Activated CD4-positive, alpha-beta T cell treated with anti-CD3 and anti-CD28 coated beads, Interleukin-2, amount 10 ng/mL, durations not matched to agents 7 days and 5 days (primary cell): ENCODE measurements around the gene UCN. TPM values are rescaled to one million over a fixed set of nuclear protein-coding genes. Genes with fewer than 3 reads are reported as not detected.
A peak's percentile ranks its signal among the peaks of the same experiment; 100 is the strongest.
"Not testable (repeated sequence)": the region's sequence is repeated elsewhere in the genome, so short reads cannot be mapped to it uniquely, and the experiment has no call there.

Experiments
- CTCF ChIA-PET: fragments of 350-600 bp; sonication (Branson Sonifier 250); formaldehyde crosslinking; loops from one replicate; lab custom pipeline; 2021; ENCODE audit warnings: antibody characterized with exemption; lab: Charles Lee
- POLR2A ChIA-PET: fragments of 350-600 bp; sonication (Branson Sonifier 250); formaldehyde crosslinking; loops from one replicate; lab custom pipeline; 2021; ENCODE audit warnings: antibody characterized with exemption; lab: Charles Lee
- DNase-seq: peaks from one replicate; pipeline ENCODE4 v3.0.0-alpha.2; 2020
- H3K27ac Mint-ChIP-seq: one replicate; pipeline ENCODE4 v1.8.0; 2021; ENCODE audit warnings: mild to moderate bottlenecking, moderate library complexity, mixed read lengths
- H3K27me3 Mint-ChIP-seq: one replicate; pipeline ENCODE4 v1.8.0; 2021; ENCODE audit warnings: mixed read lengths
- H3K36me3 Mint-ChIP-seq: one replicate; pipeline ENCODE4 v1.8.0; 2021; ENCODE audit warnings: low read depth, mixed read lengths
- H3K4me1 Mint-ChIP-seq: one replicate; pipeline ENCODE4 v1.8.0; 2021; ENCODE audit warnings: mixed read lengths
- H3K4me3 Mint-ChIP-seq: one replicate; pipeline ENCODE4 v1.8.0; 2021; ENCODE audit warnings: mild to moderate bottlenecking, moderate library complexity, mixed read lengths
- H3K9me3 Mint-ChIP-seq: one replicate; pipeline ENCODE4 v1.8.0; 2021; ENCODE audit warnings: mixed read lengths
- total RNA-seq, 2 experiments: library from RNA; stranded (reverse); gene quantifications; one replicate each; pipeline ENCODE4 v1.2.3, GENCODE V29; 2021

The UCN gene
- total RNA-seq: 1 to 10 TPM; 2.3 to 2.8 TPM

GRCh38 chr2:27308359-27308881 is at the start of gene UCN:
Gene UCN (minus strand): TSS chr2:27308445. CDS start chr2:27307895, 550 bp downstream.
- CTCF ChIA-PET: interaction anchor here (1.0 kb wide), 1 partner anchor 14 kb away, joined by 3 read pairs; the partner anchor contains the start of gene MPV17
- POLR2A ChIA-PET: no interaction called here
- H3K4me3 Mint-ChIP-seq: no peak within 1 kb of the TSS

GRCh38 chr2:27356382-27357181 is 48.3 kb upstream of the UCN start, which contains the start of gene GTF3C2:
Gene GTF3C2 (minus strand): TSS chr2:27356764. CDS start chr2:27343554, 13,210 bp downstream.
- ChIA-PET POLR2A (interaction anchor here (0.7 to 1.4 kb wide), 2 partner anchors 13 to 17 kb away, joined by 3 read pairs; partner anchors contain the start of gene EIF2B4), CTCF (interaction anchor here (0.6 to 2.6 kb wide), 6 partner anchors 10 to 327 kb away, joined by 3 to 15 read pairs (median 3); partner anchors contain the start of genes EIF2B4 and NRBP1)
- Mint-ChIP-seq H3K27me3 (no peaks in the 10 kb centered on the region), H3K36me3 (peaks cover 2% of the 10 kb centered on the region), H3K4me1 (peaks cover 51% of the 10 kb centered on the region), H3K27ac (peak within 1 kb of the TSS; percentile 99), H3K9me3 (no peaks in the 10 kb centered on the region), H3K4me3 (peak within 1 kb of the TSS; percentile 94)
- DNase-seq: peak; percentile 95

More at GRCh38 chr2:27308359-27308881, at the start of gene UCN:
- Mint-ChIP-seq H3K4me1 (peaks cover 4% of the 10 kb centered on the region), H3K9me3 (no peaks in the 10 kb centered on the region), H3K27ac (no peak within 1 kb of the TSS), H3K36me3 (peaks cover 19% of the 10 kb centered on the region), H3K27me3 (peaks cover 24% of the 10 kb centered on the region)
- DNase-seq: no peak

- ChIA-PET CTCF (interaction anchor here (0.6 to 2.6 kb wide), 4 partner anchors 13 to 328 kb away, joined by 3 to 15 read pairs (median 3); partner anchors contain the start of genes EIF2B4 and NRBP1), POLR2A (interaction anchor here (0.7 to 1.4 kb wide), 2 partner anchors 14 to 17 kb away, joined by 3 read pairs; partner anchors contain the start of gene EIF2B4)
- H3K27ac Mint-ChIP-seq: peak overlapping the region; percentile 99
- no peaks in the 10 kb centered on the region for H3K27me3 Mint-ChIP-seq
- H3K9me3 Mint-ChIP-seq: no peaks in the 10 kb centered on the region
- peak overlapping the region; percentile 94 for H3K4me3 Mint-ChIP-seq
- peaks cover 54% of the 10 kb centered on the region for H3K4me1 Mint-ChIP-seq
- peaks cover 2% of the 10 kb centered on the region for H3K36me3 Mint-ChIP-seq
- DNase-seq: peak; percentile 64
These were observed 47.8 kb upstream of the UCN start for GRCh38 chr2:27356056-27356381.

GRCh38 chr2:27354597-27354927 is 46.3 kb upstream of the UCN start:
- H3K36me3 Mint-ChIP-seq: peaks cover 5% of the 10 kb centered on the region
- ChIA-PET POLR2A (interaction anchor here (0.6 kb wide), 1 partner anchor 11 kb away, joined by 3 read pairs; no protein-coding TSS in a partner anchor), CTCF (interaction anchor here (0.7 to 1.5 kb wide), 3 partner anchors 10 to 30 kb away, joined by 3 to 8 read pairs (median 3); no protein-coding TSS in a partner anchor)
- DNase-seq: no peak
- no peak overlapping the region for H3K27ac Mint-ChIP-seq
- H3K4me1 Mint-ChIP-seq: peaks cover 58% of the 10 kb centered on the region
- no peaks in the 10 kb centered on the region for H3K9me3 Mint-ChIP-seq
- peak overlapping the region; percentile 94 for H3K4me3 Mint-ChIP-seq
- no peaks in the 10 kb centered on the region for H3K27me3 Mint-ChIP-seq

- H3K27ac Mint-ChIP-seq: no peak overlapping the region
- no peak for DNase-seq
- peak overlapping the region; percentile 39 for H3K4me3 Mint-ChIP-seq
- no peaks in the 10 kb centered on the region for H3K27me3 Mint-ChIP-seq
- peaks cover 58% of the 10 kb centered on the region for H3K4me1 Mint-ChIP-seq
- ChIA-PET CTCF (interaction anchor here (0.6 to 2.1 kb wide), 4 partner anchors 10 to 16 kb away, joined by 3 to 8 read pairs (median 6); partner anchors contain the start of genes EIF2B4 and SNX17), POLR2A (interaction anchor here (0.6 kb wide), 1 partner anchor 10 kb away, joined by 3 read pairs; no protein-coding TSS in a partner anchor)
- H3K9me3 Mint-ChIP-seq: no peaks in the 10 kb centered on the region
- H3K36me3 Mint-ChIP-seq: peaks cover 7% of the 10 kb centered on the region
These were observed 45.7 kb upstream of the UCN start for GRCh38 chr2:27353762-27354596.

GRCh38 chr2:27353386-27353761 is 45.1 kb upstream of the UCN start:
- H3K27ac Mint-ChIP-seq, H3K36me3 Mint-ChIP-seq, H3K27me3 Mint-ChIP-seq, POLR2A ChIA-PET, H3K9me3 Mint-ChIP-seq, H3K4me3 Mint-ChIP-seq, DNase-seq: not testable (repeated sequence)
- H3K4me1 Mint-ChIP-seq: peaks cover 54% of the 10 kb centered on the region
- CTCF ChIA-PET: interaction anchor here (0.6 to 2.1 kb wide), 3 partner anchors 9 to 16 kb away, joined by 4 to 8 read pairs (median 7); partner anchors contain the start of genes EIF2B4 and SNX17

GRCh38 chr2:27351802-27352598 is 43.8 kb upstream of the UCN start:
- DNase-seq: peak; percentile 19
- POLR2A ChIA-PET: no interaction called here
- H3K4me1 Mint-ChIP-seq: peaks cover 45% of the 10 kb centered on the region

GRCh38 chr2:27350106-27350693 is 42.0 kb upstream of the UCN start:
- POLR2A ChIA-PET: no interaction called here
- Mint-ChIP-seq H3K36me3 (peaks cover 10% of the 10 kb centered on the region), H3K27ac (no peak overlapping the region), H3K9me3 (no peaks in the 10 kb centered on the region), H3K27me3 (no peaks in the 10 kb centered on the region), H3K4me3 (no peak overlapping the region), H3K4me1 (peaks cover 34% of the 10 kb centered on the region)
- DNase-seq: no peak
- CTCF ChIA-PET: interaction anchor here (0.7 to 1.4 kb wide), 4 partner anchors 10 to 263 kb away, joined by 3 to 4 read pairs (median 4); no protein-coding TSS in a partner anchor

More at GRCh38 chr2:27351802-27352598, 43.8 kb upstream of the UCN start:
- H3K36me3 Mint-ChIP-seq: peaks cover 10% of the 10 kb centered on the region
- H3K27me3 Mint-ChIP-seq: no peaks in the 10 kb centered on the region
- H3K4me3 Mint-ChIP-seq: no peak overlapping the region
- peak overlapping the region; percentile 34 for H3K27ac Mint-ChIP-seq
- CTCF ChIA-PET: interaction anchor here (0.8 to 2.1 kb wide), 5 partner anchors 8 to 19 kb away, joined by 3 to 7 read pairs (median 3); partner anchors contain the start of genes EIF2B4 and SNX17
- no peaks in the 10 kb centered on the region for H3K9me3 Mint-ChIP-seq

GRCh38 chr2:27347641-27348040 is 39.4 kb upstream of the UCN start:
- peaks cover 21% of the 10 kb centered on the region for H3K4me1 Mint-ChIP-seq

GRCh38 chr2:27336173-27336572 is 27.9 kb upstream of the UCN start:
- H3K4me3 Mint-ChIP-seq: no peak overlapping the region
- H3K4me1 Mint-ChIP-seq: no peaks in the 10 kb centered on the region
- CTCF ChIA-PET: interaction anchor here (0.7 to 1.1 kb wide), 2 partner anchors 15 to 354 kb away, joined by 3 to 4 read pairs; no protein-coding TSS in a partner anchor
- peaks cover 36% of the 10 kb centered on the region for H3K36me3 Mint-ChIP-seq
- no peak for DNase-seq
- no peaks in the 10 kb centered on the region for H3K9me3 Mint-ChIP-seq
- H3K27ac Mint-ChIP-seq: no peak overlapping the region
- POLR2A ChIA-PET: no interaction called here
- H3K27me3 Mint-ChIP-seq: no peaks in the 10 kb centered on the region

More at GRCh38 chr2:27347641-27348040, 39.4 kb upstream of the UCN start:
- no peak for DNase-seq
- peaks cover 10% of the 10 kb centered on the region for H3K36me3 Mint-ChIP-seq
- H3K27ac Mint-ChIP-seq: no peak overlapping the region
- H3K27me3 Mint-ChIP-seq: no peaks in the 10 kb centered on the region
- ChIA-PET POLR2A (no interaction called here), CTCF (interaction anchor here (1.5 kb wide), 1 partner anchor 24 kb away, joined by 5 read pairs; the partner anchor contains the start of gene MPV17)
- no peak overlapping the region for H3K4me3 Mint-ChIP-seq
- H3K9me3 Mint-ChIP-seq: no peaks in the 10 kb centered on the region

GRCh38 chr2:27335311-27335710 is 27.1 kb upstream of the UCN start:
- H3K4me3 Mint-ChIP-seq: no peak overlapping the region
- no peak overlapping the region for H3K27ac Mint-ChIP-seq
- no peak for DNase-seq
- H3K27me3 Mint-ChIP-seq: no peaks in the 10 kb centered on the region
- ChIA-PET CTCF (interaction anchor here (1.2 kb wide), 1 partner anchor 24 kb away, joined by 4 read pairs; no protein-coding TSS in a partner anchor), POLR2A (no interaction called here)
- H3K36me3 Mint-ChIP-seq: peaks cover 35% of the 10 kb centered on the region
- H3K4me1 Mint-ChIP-seq: no peaks in the 10 kb centered on the region
- no peaks in the 10 kb centered on the region for H3K9me3 Mint-ChIP-seq
